Hematopoietic multipotent progenitor cell treated with erythropoietin and hydrocortisone succinate and interleukin-3 and kit ligand, for 17 days (in vitro differentiated cells): ENCODE measurements around the gene PHF12.
A peak's percentile ranks its signal among the peaks of the same experiment; 100 is the strongest.

Source experiments
- DNase-seq: peaks from one replicate; pipeline ENCODE4 v3.0.0-alpha.2; 2015; ENCODE audit warnings: low spot score

The PHF12 gene

GRCh38 chr17:28858801-28859355 lies 92.4 kb downstream of the PHF12 start:
- DNase-seq: peak; percentile 78

GRCh38 chr17:28857905-28858800 lies 93.2 kb downstream of the PHF12 start:
- DNase-seq: peak; percentile 79

- DNase-seq: peak; percentile 67
These were observed 95.2 kb downstream of the PHF12 start for GRCh38 chr17:28856028-28856574.

GRCh38 chr17:28855336-28855679 lies 96.0 kb downstream of the PHF12 start:
- DNase-seq: peak; percentile 66
